Measurements from ENCODE around the gene KRTAP10-10.

- TF ChIP-seq CTCF (IDR thresholded peaks at IDR 0.05; ENCODE audit: poor library complexity) (no peak), EZH2 (IDR thresholded peaks at IDR 0.05; ENCODE audit: borderline replicate concordance) (no peak)
These were observed 40.7 kb downstream of the KRTAP10-10 start for GRCh38 chr21:44677881-44678280.

All from hepatocyte (in vitro differentiated cells).